HCT116 (cell line): Measurements from ENCODE around the gene RIMS4. TPM values are rescaled to one million over a fixed set of nuclear protein-coding genes. Genes with fewer than 3 reads are reported as not detected.

ENCODE experiments used
- ATAC-seq: fragments of 200-7000 bp; cut with Tn5 transposase; 2 replicates; pipeline ENCODE4 v1.9.1; 2020; ENCODE audit warnings: mild to moderate bottlenecking, moderate library complexity
- BruUV-seq: library from RNA; stranded (reverse); fragments of 400-500 nt; replicated peaks from 2 replicates; lab custom pipeline; 2021; lab: Mats Ljungman, UMichigan
- CTCF ChIA-PET: fragments of 300-600 bp; sonication (Branson Sonifier 250); formaldehyde crosslinking; loops from one replicate; lab custom pipeline; 2021; ENCODE audit warnings: antibody characterized with exemption; lab: Charles Lee
- POLR2A ChIA-PET: fragments of 300-600, 350-600 bp; sonication (Branson Sonifier 250); formaldehyde crosslinking; loops from one replicate; lab custom pipeline; 2021; ENCODE audit warnings: antibody characterized with exemption; lab: Charles Lee
- RAD21 ChIA-PET, 2 experiments: fragments of 300-600 bp; sonication (Branson Sonifier 250); formaldehyde crosslinking; loops; one replicate each; lab custom pipeline; 2023; ENCODE audit warnings: low total read pairs in 2 of 2; ENCODE audit not compliant: uncharacterized antibody in 2 of 2, unreplicated experiment in 2 of 2, low non-redundant PET in 1 of 2; lab: Charles Lee
- DNase-seq: peaks from one replicate; pipeline ENCODE4 v3.0.0-alpha.2; 2010; ENCODE audit warnings: low read depth, low spot score
- H2AFZ ChIP-seq: fragments of 200-600 bp; shearing (Covaris generic), sonication (generic); 2 replicates; pipeline ENCODE4 v1.6.1; 2017; ENCODE audit warnings: low read depth, mixed run types, mixed read lengths, antibody characterized with exemption, low read length; ENCODE audit not compliant: poor library complexity, severe bottlenecking
- H3K27ac ChIP-seq: 2 replicates; pipeline ENCODE4 v1.5.1; 2012; ENCODE audit warnings: low read depth, low read length
- H3K27me3 ChIP-seq: fragments of 200-600 bp; sonication (generic); 2 replicates; pipeline ENCODE4 v1.6.1; 2016; ENCODE audit warnings: mixed run types, low read length, mixed read lengths; ENCODE audit not compliant: insufficient read depth
- H3K36me3 ChIP-seq, 2 experiments: fragments of 200-500 bp in 1 of 2; fragments of 200-600 bp in 1 of 2; sonication (Bioruptor generic) in 1 of 2; sonication (generic) in 1 of 2; 2 replicates each; pipeline versions ENCODE4 v1.5.1 to v1.6.1; 2014 to 2016; ENCODE audit warnings: low read length in 2 of 2, inconsistent platforms in 1 of 2, mixed read lengths in 1 of 2, mixed run types in 1 of 2; ENCODE audit not compliant: insufficient read depth in 2 of 2, control insufficient read depth in 1 of 2
- H3K4me1 ChIP-seq, 2 experiments: fragments of 200-600 bp in 1 of 2; sonication (generic) in 1 of 2; 2 replicates each; pipeline versions ENCODE4 v1.5.1 to v1.6.1; 2012 to 2017; ENCODE audit warnings: low read length in 2 of 2, inconsistent platforms in 1 of 2, mild to moderate bottlenecking in 1 of 2, mixed read lengths in 1 of 2, mixed run types in 1 of 2, moderate library complexity in 1 of 2; ENCODE audit not compliant: insufficient read depth in 2 of 2, control insufficient read depth in 1 of 2
- H3K4me2 ChIP-seq: fragments of 200-600 bp; sonication (generic); 2 replicates; pipeline ENCODE4 v1.6.1; 2017; ENCODE audit warnings: mixed run types, low read length, mixed read lengths
- H3K4me3 ChIP-seq, 2 experiments: fragments of 200-600 bp in 1 of 2; sonication (generic) in 1 of 2; replicated peaks in 1 of 2; 2 replicates each; pipeline ENCODE4 v1.5.1; 2011 to 2016; ENCODE audit warnings: low read length in 2 of 2, control low read depth in 1 of 2, low read depth in 1 of 2, mild to moderate bottlenecking in 1 of 2, mixed read lengths in 1 of 2, mixed run types in 1 of 2
- H3K79me2 ChIP-seq: fragments of 200-600 bp; sonication (generic); 2 replicates; pipeline ENCODE4 v1.6.1; 2017; ENCODE audit warnings: mild to moderate bottlenecking, mixed run types, low read length, moderate library complexity, mixed read lengths; ENCODE audit not compliant: insufficient read depth
- H3K9ac ChIP-seq: fragments of 200-600 bp; sonication (generic); 2 replicates; pipeline ENCODE4 v1.6.1; 2016; ENCODE audit warnings: low read length, mixed read lengths
- H3K9me2 ChIP-seq: fragments of 200-600 bp; sonication (generic), shearing (Covaris generic); 2 replicates; pipeline ENCODE4 v1.6.1; 2017; ENCODE audit warnings: mixed run types, mild to moderate bottlenecking, moderate library complexity; ENCODE audit not compliant: insufficient read depth
- H3K9me3 ChIP-seq, 2 experiments: fragments of 200-500 bp in 1 of 2; fragments of 200-600 bp in 1 of 2; sonication (Bioruptor generic) in 1 of 2; sonication (generic) in 1 of 2; 2 replicates each; pipeline ENCODE4 v1.6.1; 2014 to 2017; ENCODE audit warnings: low read length in 2 of 2, mixed read lengths in 2 of 2, inconsistent platforms in 1 of 2, low read depth in 1 of 2, mild to moderate bottlenecking in 1 of 2, mixed run types in 1 of 2, moderate library complexity in 1 of 2; ENCODE audit not compliant: control insufficient read depth in 1 of 2, insufficient read depth in 1 of 2
- H4K20me1 ChIP-seq: fragments of 200-600 bp; sonication (generic), shearing (Covaris generic); 2 replicates; pipeline ENCODE4 v1.6.1; 2017; ENCODE audit warnings: mixed run types, mild to moderate bottlenecking, moderate library complexity; ENCODE audit not compliant: insufficient read depth
- CBX3 ChIP-seq: IDR thresholded peaks from 2 replicates; pipeline ENCODE4 v1.6.1; 2012; ENCODE audit warnings: low read depth
- CEBPB ChIP-seq: IDR thresholded peaks from 2 replicates; pipeline ENCODE4 v1.6.1; 2012; ENCODE audit warnings: low read depth
- CTCF ChIP-seq, 3 experiments: fragments of 200-600 bp in 1 of 3; sonication (generic) in 1 of 3; IDR thresholded peaks in 2 of 3; conservative IDR thresholded peaks in 1 of 3; 2 replicates each; pipeline ENCODE4 v1.5.1; 2012 to 2017; ENCODE audit warnings: low read depth in 2 of 3, low read length in 2 of 3, antibody characterized with exemption in 1 of 3, borderline replicate concordance in 1 of 3, control low read depth in 1 of 3, mild to moderate bottlenecking in 1 of 3, mixed read lengths in 1 of 3, mixed run types in 1 of 3, moderate library complexity in 1 of 3; ENCODE audit not compliant: insufficient read depth in 1 of 3
- ELF1 ChIP-seq: IDR thresholded peaks from 2 replicates; pipeline ENCODE4 v1.6.1; 2012; ENCODE audit warnings: low read depth, borderline replicate concordance
- EZH2 ChIP-seq: fragments of 200-600 bp; sonication (generic); IDR thresholded peaks from 2 replicates; pipeline ENCODE4 v1.6.1; 2017; ENCODE audit warnings: antibody characterized with exemption, mixed run types
- EZH2phosphoT487 ChIP-seq: fragments of 200-600 bp; IDR thresholded peaks from 2 replicates; pipeline ENCODE4 v1.6.1; 2018; ENCODE audit warnings: antibody characterized with exemption, borderline replicate concordance
- MAX ChIP-seq: IDR thresholded peaks from 2 replicates; pipeline ENCODE4 v1.6.1; 2012
- POLR2A ChIP-seq: IDR thresholded peaks from 2 replicates; pipeline ENCODE4 v1.7.0; 2011; ENCODE audit warnings: borderline replicate concordance; ENCODE audit not compliant: insufficient read depth, insufficient read length; ENCODE audit errors: extremely low read depth
- POLR2AphosphoS5 ChIP-seq: IDR thresholded peaks from 2 replicates; pipeline ENCODE4 v1.6.1; 2011; ENCODE audit warnings: mild to moderate bottlenecking, low read depth, low read length, moderate library complexity
- RAD21 ChIP-seq: IDR thresholded peaks from 2 replicates; pipeline ENCODE4 v1.6.1; 2012; ENCODE audit warnings: low read depth, mild to moderate bottlenecking
- REST ChIP-seq: IDR thresholded peaks from 2 replicates; pipeline ENCODE4 v1.6.1; 2012; ENCODE audit warnings: low read depth
- SIN3A ChIP-seq: IDR thresholded peaks from 2 replicates; pipeline ENCODE4 v1.6.1; 2012; ENCODE audit warnings: low read depth
- SP1 ChIP-seq: IDR thresholded peaks from 2 replicates; pipeline ENCODE4 v1.6.1; 2012; ENCODE audit warnings: low read depth
- SRF ChIP-seq: IDR thresholded peaks from 2 replicates; pipeline ENCODE4 v1.6.1; 2012; ENCODE audit warnings: low read depth
- TCF7L2 ChIP-seq: IDR thresholded peaks from 2 replicates; pipeline ENCODE4 v1.7.0; 2011; ENCODE audit warnings: borderline replicate concordance, inconsistent platforms; ENCODE audit not compliant: insufficient read depth, insufficient read length; ENCODE audit errors: extremely low read depth
- YY1 ChIP-seq: IDR thresholded peaks from 2 replicates; pipeline ENCODE4 v1.6.1; 2011; ENCODE audit warnings: low read length, low read depth, moderate library complexity, mild to moderate bottlenecking; ENCODE audit not compliant: insufficient replicate concordance; ENCODE audit errors: extremely low read depth
- ZBTB33 ChIP-seq: IDR thresholded peaks from 2 replicates; pipeline ENCODE4 v1.6.1; 2011; ENCODE audit warnings: mild to moderate bottlenecking, low read length, moderate library complexity; ENCODE audit not compliant: insufficient replicate concordance; ENCODE audit errors: extremely low read depth
- ZNF274 ChIP-seq: fragments of 200-500 bp; sonication (Bioruptor generic); IDR thresholded peaks from 2 replicates; pipeline ENCODE4 v1.6.1; 2014; ENCODE audit warnings: mild to moderate bottlenecking, low read depth, low read length, inconsistent platforms
- intact Hi-C: fragments of 100-400 bp; cut with micrococcal nuclease; formaldehyde crosslinking; loops from 2 replicates; pipeline ENCODE4 v1.10.0; 2022
- total RNA-seq: library from RNA; stranded (reverse); gene quantifications from one replicate; pipeline ENCODE4 v1.2.1, GENCODE V29; 2021; ENCODE audit not compliant: unreplicated experiment

RIMS4 gene
- total RNA-seq, 1 experiment from 2014 or later, result 0.05 TPM

GRCh38 chr20:44709797-44710196 is 100.5 kb downstream of the RIMS4 start:
- Histone ChIP-seq H4K20me1 (no peaks in the 10 kb centered on the region), H3K9ac (no peak overlapping the region), H3K36me3 (no peaks in the 10 kb centered on the region), H3K79me2 (no peaks in the 10 kb centered on the region), H3K9me2 (no peaks in the 10 kb centered on the region), H2AFZ (no peak overlapping the region), H3K4me3 (no peak overlapping the region), H3K4me1 (peaks cover 9 to 11% of the 10 kb centered on the region in 2 experiments), H3K27me3 (0 out of 2 replicates have a peak, but pooled peaks cover 3% of the 10 kb centered on the region), H3K27ac (no peak overlapping the region), H3K4me2 (no peak overlapping the region), H3K9me3 (no peaks in the 10 kb centered on the region)
- no peak for TF ChIP-seq SP1
- no peak for TF ChIP-seq CBX3
- no peak for TF ChIP-seq RAD21
- no peak for TF ChIP-seq POLR2AphosphoS5
- TF ChIP-seq TCF7L2, result no peak
- no peak for TF ChIP-seq POLR2A
- no peak for TF ChIP-seq REST
- TF ChIP-seq YY1, result no peak
- TF ChIP-seq ZBTB33, result no peak
- no peak for TF ChIP-seq EZH2
- no peak for TF ChIP-seq MAX
- TF ChIP-seq SIN3A, result no peak
- TF ChIP-seq SRF, result no peak
- TF ChIP-seq ELF1, result no peak
- no peak for TF ChIP-seq EZH2phosphoT487
- no peak for TF ChIP-seq CTCF (IDR thresholded peaks at IDR 0.05 in 2 of 3, conservative IDR thresholded peaks at IDR 0.05 in 1 of 3; ENCODE audit: borderline replicate concordance in 1 of 3, insufficient read depth in 1 of 3, low read depth in 2 of 3, low read length in 2 of 3)
- no peak for TF ChIP-seq CEBPB
- no peak for TF ChIP-seq ZNF274
- no TSS peak for BruUV-seq
- CTCF ChIA-PET, result no interaction called here
- ATAC-seq (no peak), DNase-seq (no peak)
- POLR2A ChIA-PET, result no interaction called here
- intact Hi-C loops, result no loop called here
- RAD21 ChIA-PET, result no interaction called here
